ENCODE results near the gene GPR22. TPM values are rescaled to one million over a fixed set of nuclear protein-coding genes. Genes with fewer than 3 reads are reported as not detected.

Gene GPR22
- total RNA-seq, 1 experiment from 2014 or later = not detected

DNA sequence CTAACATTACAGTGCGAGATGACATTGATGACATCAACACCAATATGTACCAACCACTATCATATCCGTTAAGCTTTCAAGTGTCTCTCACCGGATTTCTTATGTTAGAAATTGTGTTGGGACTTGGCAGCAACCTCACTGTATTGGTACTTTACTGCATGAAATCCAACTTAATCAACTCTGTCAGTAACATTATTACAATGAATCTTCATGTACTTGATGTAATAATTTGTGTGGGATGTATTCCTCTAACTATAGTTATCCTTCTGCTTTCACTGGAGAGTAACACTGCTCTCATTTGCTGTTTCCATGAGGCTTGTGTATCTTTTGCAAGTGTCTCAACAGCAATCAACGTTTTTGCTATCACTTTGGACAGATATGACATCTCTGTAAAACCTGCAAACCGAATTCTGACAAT, 4.3 kb downstream of the GPR22 start:
- H4K5ac ChIP-seq (ENCODE audit: insufficient read length, low read depth, low read length) = no peak overlapping the region
- H2BK20ac ChIP-seq (ENCODE audit: low read depth, low read length, poor library complexity, severe bottlenecking) = no peak overlapping the region
- no peak overlapping the region for H4K91ac ChIP-seq (ENCODE audit: insufficient read length, low read depth, low read length)
- no peak overlapping the region for H2BK15ac ChIP-seq (ENCODE audit: low read depth, low read length)
- H3K27ac ChIP-seq (ENCODE audit: insufficient read length, low read depth, low read length) = no peak overlapping the region
- H3K23me2 ChIP-seq (ENCODE audit: insufficient read length, low read depth, low read length, poor library complexity, severe bottlenecking) = no peaks in the 10 kb centered on the region
- no peaks in the 10 kb centered on the region for H3K27me3 ChIP-seq (ENCODE audit: insufficient read depth, low read length)
- no peak overlapping the region for H2BK12ac ChIP-seq (ENCODE audit: insufficient read length, low read depth, low read length)
- peak overlapping the region in 1 of 3 experiments; percentile 57; a peak in 1 of 7 replicates for H3K27ac Mint-ChIP-seq
- TF ChIP-seq, protein P1, sequence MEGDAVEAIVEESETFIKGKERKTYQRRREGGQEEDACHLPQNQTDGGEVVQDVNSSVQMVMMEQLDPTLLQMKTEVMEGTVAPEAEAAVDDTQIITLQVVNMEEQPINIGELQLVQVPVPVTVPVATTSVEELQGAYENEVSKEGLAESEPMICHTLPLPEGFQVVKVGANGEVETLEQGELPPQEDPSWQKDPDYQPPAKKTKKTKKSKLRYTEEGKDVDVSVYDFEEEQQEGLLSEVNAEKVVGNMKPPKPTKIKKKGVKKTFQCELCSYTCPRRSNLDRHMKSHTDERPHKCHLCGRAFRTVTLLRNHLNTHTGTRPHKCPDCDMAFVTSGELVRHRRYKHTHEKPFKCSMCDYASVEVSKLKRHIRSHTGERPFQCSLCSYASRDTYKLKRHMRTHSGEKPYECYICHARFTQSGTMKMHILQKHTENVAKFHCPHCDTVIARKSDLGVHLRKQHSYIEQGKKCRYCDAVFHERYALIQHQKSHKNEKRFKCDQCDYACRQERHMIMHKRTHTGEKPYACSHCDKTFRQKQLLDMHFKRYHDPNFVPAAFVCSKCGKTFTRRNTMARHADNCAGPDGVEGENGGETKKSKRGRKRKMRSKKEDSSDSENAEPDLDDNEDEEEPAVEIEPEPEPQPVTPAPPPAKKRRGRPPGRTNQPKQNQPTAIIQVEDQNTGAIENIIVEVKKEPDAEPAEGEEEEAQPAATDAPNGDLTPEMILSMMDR (conservative IDR thresholded peaks at IDR 0.05) = no peak
- no peak overlapping the region for H3K56ac ChIP-seq (ENCODE audit: insufficient read length, low read depth, low read length)
- no peak for DNase-seq
- H3K4me3 Mint-ChIP-seq = no peak overlapping the region
- no peak overlapping the region for H3K14ac ChIP-seq (ENCODE audit: insufficient read depth, low read length)
- H3K36me3 Mint-ChIP-seq (ENCODE audit: insufficient read depth in 1 of 3, low read depth in 3 of 3) = no peaks in the 10 kb centered on the region
- peaks cover 5 to 8% of the 10 kb centered on the region in 2 experiments for H3K4me1 Mint-ChIP-seq
- H2AK5ac ChIP-seq (ENCODE audit: insufficient read length, low read length) = no peak overlapping the region
- no peaks in the 10 kb centered on the region for H4K20me1 ChIP-seq (ENCODE audit: control insufficient read depth, insufficient read depth, insufficient read length)
- no peak overlapping the region for H3K18ac ChIP-seq (ENCODE audit: insufficient read length, low read depth, low read length)
- no peaks in the 10 kb centered on the region for H3K79me1 ChIP-seq (ENCODE audit: insufficient read depth, low read depth, low read length, poor library complexity, severe bottlenecking)
- H2BK120ac ChIP-seq (ENCODE audit: low read depth, low read length, poor library complexity, severe bottlenecking) = no peak overlapping the region
- no peaks in the 10 kb centered on the region for H3K9me3 ChIP-seq (ENCODE audit: control insufficient read depth, low read depth, low read length)
- H3K4ac ChIP-seq (ENCODE audit: low read depth, low read length) = no peak overlapping the region
- no peak overlapping the region for H3T11ph ChIP-seq (ENCODE audit: low read length)
- no peaks in the 10 kb centered on the region for H3K27me3 Mint-ChIP-seq (ENCODE audit: low read depth)
- no CpG with 5 or more reads among the region's 5 CpGs for WGBS (ENCODE audit: extremely low coverage, insufficient read length, low lambda C conversion rate)
- no peak overlapping the region for H2BK5ac ChIP-seq (ENCODE audit: insufficient read length, low read length)
- no peak overlapping the region for H2AFZ ChIP-seq (ENCODE audit: low read length)
- H3K4me1 ChIP-seq (ENCODE audit: insufficient read depth, low read length) = no peaks in the 10 kb centered on the region
- H3K23ac ChIP-seq (ENCODE audit: insufficient read length, low read depth, low read length) = no peak overlapping the region
- H3K9ac ChIP-seq (ENCODE audit: extremely low read depth, insufficient read length, low read length) = no peak overlapping the region
- H3K4me2 ChIP-seq (ENCODE audit: insufficient read depth, insufficient read length, low read length) = no peak overlapping the region
- no peaks in the 10 kb centered on the region for H3K9me3 Mint-ChIP-seq
- no peaks in the 10 kb centered on the region for H3K79me2 ChIP-seq (ENCODE audit: insufficient read depth, low read length)
- H4K8ac ChIP-seq (replicated peaks; ENCODE audit: insufficient read length, low read depth, low read length) = no peak overlapping the region

All from H9 (cell line).